ENCODE results near the gene BHLHE23. TPM values are rescaled to one million over a fixed set of nuclear protein-coding genes. Genes with fewer than 3 reads are reported as not detected.

BHLHE23 gene
- total and polyA plus RNA-seq, 3 donors from 2014 or later: 5.3 to 6.6 TPM; not detected in 1

- Histone ChIP-seq H3K27ac (no peak overlapping the region), H3K27me3 (no peaks in the 10 kb centered on the region), H3K9me3 (no peaks in the 10 kb centered on the region), H3K4me1 (peaks cover 5% of the 10 kb centered on the region), H3K36me3 (ENCODE audit: low read depth, missing control alignments) (no peaks in the 10 kb centered on the region), H3K4me3 (no peak overlapping the region)
- no peak for DNase-seq
- WGBS, 2 donors: 67 to 68% methylated on average over 9 to 20 of the region's 20 CpGs
- intact Hi-C loops (cut with DNase I; ENCODE audit: low total_unique reads): no loop called here
- TF ChIP-seq CTCF (IDR thresholded peaks at IDR 0.05): no peak
- no peak for TF ChIP-seq POLR2A (IDR thresholded peaks at IDR 0.05)
These were observed 46.7 kb downstream of the BHLHE23 start for GRCh38 chr20:62959998-62960436.

GRCh38 chr20:62959101-62959971 lies 47.4 kb downstream of the BHLHE23 start:
- H3K27ac ChIP-seq: no peak overlapping the region
- intact Hi-C loops (cut with DNase I; ENCODE audit: low total_unique reads): no loop called here
- H3K36me3 ChIP-seq (ENCODE audit: low read depth, missing control alignments): no peaks in the 10 kb centered on the region
- DNase-seq: no peak
- no peak overlapping the region for H3K4me3 ChIP-seq
- H3K9me3 ChIP-seq: no peaks in the 10 kb centered on the region
- no peaks in the 10 kb centered on the region for H3K27me3 ChIP-seq
- peaks cover 9% of the 10 kb centered on the region for H3K4me1 ChIP-seq
- 68 to 71% methylated on average over 8 to 43 of the region's 43 CpGs for WGBS, 2 donors
- TF ChIP-seq CTCF (IDR thresholded peaks at IDR 0.05) (no peak), POLR2A (IDR thresholded peaks at IDR 0.05) (no peak)

GRCh38 chr20:62958388-62959100 lies 48.2 kb downstream of the BHLHE23 start:
- TF ChIP-seq POLR2A (IDR thresholded peaks at IDR 0.05): no peak
- no peak for TF ChIP-seq CTCF (IDR thresholded peaks at IDR 0.05)
- DNase-seq: no peak
- H3K27ac ChIP-seq: no peak overlapping the region
- H3K4me3 ChIP-seq: no peak overlapping the region
- H3K9me3 ChIP-seq: no peaks in the 10 kb centered on the region
- H3K36me3 ChIP-seq (ENCODE audit: low read depth, missing control alignments): no peaks in the 10 kb centered on the region
- intact Hi-C loops (cut with DNase I; ENCODE audit: low total_unique reads): no loop called here
- H3K27me3 ChIP-seq: no peaks in the 10 kb centered on the region
- WGBS, 2 donors: 69 to 70% methylated on average over 5 to 10 of the region's 10 CpGs
- peaks cover 15% of the 10 kb centered on the region for H3K4me1 ChIP-seq

- WGBS, 2 donors: 84 to 88% methylated on average over 24 to 36 of the region's 36 CpGs
- Histone ChIP-seq H3K27me3 (no peaks in the 10 kb centered on the region), H3K36me3 (ENCODE audit: low read depth, missing control alignments) (no peaks in the 10 kb centered on the region), H3K4me1 (peaks cover 26% of the 10 kb centered on the region), H3K9me3 (no peaks in the 10 kb centered on the region), H3K4me3 (no peak overlapping the region), H3K27ac (no peak overlapping the region)
- TF ChIP-seq POLR2A (IDR thresholded peaks at IDR 0.05) (no peak), CTCF (IDR thresholded peaks at IDR 0.05) (no peak)
- intact Hi-C loops (cut with DNase I; ENCODE audit: low total_unique reads): no loop called here
- DNase-seq: no peak
These were observed 49.3 kb downstream of the BHLHE23 start for GRCh38 chr20:62957136-62958117.
